ENCODE data around the gene TRIM2. TPM values are rescaled to one million over a fixed set of nuclear protein-coding genes. Genes with fewer than 3 reads are reported as not detected.

TRIM2 gene
- total RNA-seq, 1 experiment from 2014 or later: 18.9 TPM

- Histone ChIP-seq H3F3A (ENCODE audit: low read length, unreplicated experiment) (no peaks in the 10 kb centered on the region), H3K79me2 (ENCODE audit: low read length) (peaks cover 43% of the 10 kb centered on the region), H3K9me3 (ENCODE audit: low read length) (no peaks in the 10 kb centered on the region), H3K4me1 (ENCODE audit: insufficient read depth, low read length) (peaks cover 30% of the 10 kb centered on the region), H3K9me2 (replicated peaks; ENCODE audit: low read length) (no peaks in the 10 kb centered on the region), H3K4me3 (ENCODE audit: low read length) (peak overlapping the region; percentile 70; the same call in 1 of the 2 replicates), H3K36me3 (ENCODE audit: low read depth, low read length) (no peaks in the 10 kb centered on the region), H4K20me1 (ENCODE audit: low read length) (peaks cover 13% of the 10 kb centered on the region; the same call in 1 of the 2 replicates), H2AFZ (ENCODE audit: low read length) (no peak overlapping the region), H3K27me3 (ENCODE audit: low read length) (no peaks in the 10 kb centered on the region), H3K4me2 (ENCODE audit: low read length) (peak overlapping the region; percentile 84), H3K9ac (ENCODE audit: low read length) (no peak overlapping the region), H3K27ac (ENCODE audit: low read length) (peak overlapping the region; percentile 37)
- intact Hi-C loops (cut with micrococcal nuclease): no loop called here
- ChIA-PET POLR2A (ENCODE audit: unreplicated experiment) (interaction anchor here (0.6 kb wide), 1 partner anchor 122 kb away, joined by 3 read pairs; no protein-coding TSS in a partner anchor), CTCF (interaction anchor here (0.6 kb wide), 1 partner anchor 81 kb away, joined by 3 read pairs; no protein-coding TSS in a partner anchor)
- no TSS peak for BruUV-seq (replicated peaks)
- ATAC-seq: no peak
- no peak for DNase-seq
- no peak for TF ChIP-seq EZH2 (IDR thresholded peaks at IDR 0.05; ENCODE audit: low read length, unreplicated experiment)
- TF ChIP-seq CTCF (conservative IDR thresholded peaks at IDR 0.05; ENCODE audit: low read depth, low read length): no peak
- no peak for TF ChIP-seq EZH2phosphoT487 (IDR thresholded peaks at IDR 0.05; ENCODE audit: borderline replicate concordance, low read length)
These were observed 20.2 kb downstream of the TRIM2 start for GRCh38 chr4:153224474-153224873.

DNA sequence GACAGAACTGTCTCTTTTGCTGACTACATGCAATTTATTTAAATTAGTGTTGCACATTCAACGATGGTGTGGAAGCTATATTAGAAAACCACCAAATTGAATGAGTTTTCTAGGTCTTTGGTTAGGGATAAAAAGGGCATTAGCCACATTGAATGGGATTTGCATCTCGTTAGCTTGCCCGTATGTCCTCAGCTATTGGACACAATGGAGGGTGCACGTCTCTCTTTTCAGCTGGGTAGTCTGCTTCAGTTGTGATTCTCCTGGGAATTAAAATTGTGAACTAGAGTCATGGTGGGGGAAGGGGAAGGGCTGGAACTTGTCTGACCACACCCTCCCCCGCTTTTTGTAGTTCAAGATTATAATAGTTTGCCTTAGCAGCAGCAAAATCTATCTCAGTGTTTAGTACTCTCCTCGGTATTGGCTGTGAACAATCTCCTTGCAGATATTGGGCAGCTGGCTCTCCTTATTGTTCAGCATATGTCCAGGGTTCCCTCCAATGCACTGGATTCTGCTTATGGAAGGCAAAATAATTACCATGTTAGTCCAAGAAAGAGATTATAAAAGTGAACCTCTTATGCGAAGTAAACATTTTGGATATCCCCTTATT lies 23.3 kb downstream of the TRIM2 start:
- no peak for ATAC-seq
- CTCF ChIA-PET: no interaction called here
- Histone ChIP-seq H3K36me3 (ENCODE audit: low read depth, low read length) (no peaks in the 10 kb centered on the region), H3K79me2 (ENCODE audit: low read length) (peaks cover 49% of the 10 kb centered on the region), H3K4me3 (ENCODE audit: low read length) (no peak overlapping the region), H2AFZ (ENCODE audit: low read length) (no peak overlapping the region), H3K4me1 (ENCODE audit: insufficient read depth, low read length) (peaks cover 31% of the 10 kb centered on the region), H3K27ac (ENCODE audit: low read length) (no peak overlapping the region), H3F3A (ENCODE audit: low read length, unreplicated experiment) (no peaks in the 10 kb centered on the region), H3K4me2 (ENCODE audit: low read length) (no peak overlapping the region), H4K20me1 (ENCODE audit: low read length) (peaks cover 13% of the 10 kb centered on the region; the same call in 1 of the 2 replicates), H3K9ac (ENCODE audit: low read length) (no peak overlapping the region), H3K9me3 (ENCODE audit: low read length) (no peaks in the 10 kb centered on the region), H3K27me3 (ENCODE audit: low read length) (no peaks in the 10 kb centered on the region), H3K9me2 (replicated peaks; ENCODE audit: low read length) (no peaks in the 10 kb centered on the region)
- no TSS peak for BruUV-seq (replicated peaks)
- TF ChIP-seq EZH2 (IDR thresholded peaks at IDR 0.05; ENCODE audit: low read length, unreplicated experiment) (no peak), EZH2phosphoT487 (IDR thresholded peaks at IDR 0.05; ENCODE audit: borderline replicate concordance, low read length) (no peak), CTCF (conservative IDR thresholded peaks at IDR 0.05; ENCODE audit: low read depth, low read length) (no peak)
- intact Hi-C loops (cut with micrococcal nuclease): no loop called here
- POLR2A ChIA-PET (ENCODE audit: unreplicated experiment): no interaction called here
- no peak for DNase-seq

GRCh38 chr4:153228512-153229140 lies 24.4 kb downstream of the TRIM2 start:
- H3K79me2 ChIP-seq (ENCODE audit: low read length): peaks cover 45% of the 10 kb centered on the region
- H2AFZ ChIP-seq (ENCODE audit: low read length): no peak overlapping the region
- no peak for TF ChIP-seq EZH2 (IDR thresholded peaks at IDR 0.05; ENCODE audit: low read length, unreplicated experiment)
- no peak for TF ChIP-seq CTCF (conservative IDR thresholded peaks at IDR 0.05; ENCODE audit: low read depth, low read length)
- TF ChIP-seq EZH2phosphoT487 (IDR thresholded peaks at IDR 0.05; ENCODE audit: borderline replicate concordance, low read length): no peak
- no peaks in the 10 kb centered on the region for H3K36me3 ChIP-seq (ENCODE audit: low read depth, low read length)
- H3K9me3 ChIP-seq (ENCODE audit: low read length): no peaks in the 10 kb centered on the region
- H3K9ac ChIP-seq (ENCODE audit: low read length): no peak overlapping the region
- no TSS peak for BruUV-seq (replicated peaks)
- H3K4me1 ChIP-seq (ENCODE audit: insufficient read depth, low read length): peaks cover 40% of the 10 kb centered on the region
- ChIA-PET POLR2A (ENCODE audit: unreplicated experiment) (no interaction called here), CTCF (no interaction called here)
- no peaks in the 10 kb centered on the region for H3K27me3 ChIP-seq (ENCODE audit: low read length)
- DNase-seq (no peak), ATAC-seq (no peak)
- no peak overlapping the region for H3K27ac ChIP-seq (ENCODE audit: low read length)
- no peaks in the 10 kb centered on the region for H3K9me2 ChIP-seq (replicated peaks; ENCODE audit: low read length)
- H3F3A ChIP-seq (ENCODE audit: low read length, unreplicated experiment): peaks cover 7% of the 10 kb centered on the region
- intact Hi-C loops (cut with micrococcal nuclease): no loop called here
- H3K4me3 ChIP-seq (ENCODE audit: low read length): no peak overlapping the region
- H3K4me2 ChIP-seq (ENCODE audit: low read length): no peak overlapping the region
- peaks cover 18% of the 10 kb centered on the region; the same call in 1 of the 2 replicates for H4K20me1 ChIP-seq (ENCODE audit: low read length)

All from PC-3 (cell line).